ENCODE data around the gene CHST1. TPM values are rescaled to one million over a fixed set of nuclear protein-coding genes. Genes with fewer than 3 reads are reported as not detected.

The CHST1 gene
- total and polyA plus RNA-seq, 3 donors from 2014 or later = 6.2 to 17.1 (median 10.6) TPM

- 81 to 87% methylated on average over 10 of the region's 10 CpGs for WGBS, 2 donors
- intact Hi-C loops (cut with DNase I; ENCODE audit: low total_unique reads) = no loop called here
- H3K36me3 ChIP-seq (ENCODE audit: low read depth, missing control alignments) = no peaks in the 10 kb centered on the region
- H3K4me1 ChIP-seq = no peaks in the 10 kb centered on the region
- no peaks in the 10 kb centered on the region for H3K9me3 ChIP-seq
- H3K4me3 ChIP-seq = no peak overlapping the region
- no peaks in the 10 kb centered on the region for H3K27me3 ChIP-seq
- no peak for DNase-seq
- TF ChIP-seq, protein P1, sequence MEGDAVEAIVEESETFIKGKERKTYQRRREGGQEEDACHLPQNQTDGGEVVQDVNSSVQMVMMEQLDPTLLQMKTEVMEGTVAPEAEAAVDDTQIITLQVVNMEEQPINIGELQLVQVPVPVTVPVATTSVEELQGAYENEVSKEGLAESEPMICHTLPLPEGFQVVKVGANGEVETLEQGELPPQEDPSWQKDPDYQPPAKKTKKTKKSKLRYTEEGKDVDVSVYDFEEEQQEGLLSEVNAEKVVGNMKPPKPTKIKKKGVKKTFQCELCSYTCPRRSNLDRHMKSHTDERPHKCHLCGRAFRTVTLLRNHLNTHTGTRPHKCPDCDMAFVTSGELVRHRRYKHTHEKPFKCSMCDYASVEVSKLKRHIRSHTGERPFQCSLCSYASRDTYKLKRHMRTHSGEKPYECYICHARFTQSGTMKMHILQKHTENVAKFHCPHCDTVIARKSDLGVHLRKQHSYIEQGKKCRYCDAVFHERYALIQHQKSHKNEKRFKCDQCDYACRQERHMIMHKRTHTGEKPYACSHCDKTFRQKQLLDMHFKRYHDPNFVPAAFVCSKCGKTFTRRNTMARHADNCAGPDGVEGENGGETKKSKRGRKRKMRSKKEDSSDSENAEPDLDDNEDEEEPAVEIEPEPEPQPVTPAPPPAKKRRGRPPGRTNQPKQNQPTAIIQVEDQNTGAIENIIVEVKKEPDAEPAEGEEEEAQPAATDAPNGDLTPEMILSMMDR (IDR thresholded peaks at IDR 0.05) = no peak
- no peak for TF ChIP-seq POLR2A (IDR thresholded peaks at IDR 0.05)
- H3K27ac ChIP-seq = no peak overlapping the region
Observed at GRCh38 chr11:45692808-45693453, 27.5 kb upstream of the CHST1 start.

GRCh38 chr11:45688472-45689033, 23.1 kb upstream of the CHST1 start:
- Histone ChIP-seq H3K4me3 (no peak overlapping the region), H3K4me1 (no peaks in the 10 kb centered on the region), H3K27me3 (no peaks in the 10 kb centered on the region), H3K27ac (no peak overlapping the region), H3K9me3 (no peaks in the 10 kb centered on the region), H3K36me3 (ENCODE audit: low read depth, missing control alignments) (no peaks in the 10 kb centered on the region)
- TF ChIP-seq, protein P1 (IDR thresholded peaks at IDR 0.05) = no peak
- TF ChIP-seq POLR2A (IDR thresholded peaks at IDR 0.05) = no peak
- intact Hi-C loops (cut with DNase I; ENCODE audit: low total_unique reads) = no loop called here
- 85 to 88% methylated on average over 7 of the region's 7 CpGs for WGBS, 2 donors
- DNase-seq = no peak

GRCh38 chr11:45687836-45688235, 22.4 kb upstream of the CHST1 start:
- TF ChIP-seq, protein P1 (IDR thresholded peaks at IDR 0.05) = no peak
- no peak for TF ChIP-seq POLR2A (IDR thresholded peaks at IDR 0.05)
- 64 to 68% methylated on average over 6 of the region's 6 CpGs for WGBS, 2 donors
- no peak overlapping the region for H3K4me3 ChIP-seq
- intact Hi-C loops (cut with DNase I; ENCODE audit: low total_unique reads) = no loop called here
- no peak for DNase-seq
- H3K27ac ChIP-seq = no peak overlapping the region
- H3K27me3 ChIP-seq = no peaks in the 10 kb centered on the region
- H3K9me3 ChIP-seq = no peaks in the 10 kb centered on the region
- H3K36me3 ChIP-seq (ENCODE audit: low read depth, missing control alignments) = no peaks in the 10 kb centered on the region
- H3K4me1 ChIP-seq = no peaks in the 10 kb centered on the region

- no peaks in the 10 kb centered on the region for H3K27me3 ChIP-seq
- DNase-seq = no peak
- no peaks in the 10 kb centered on the region for H3K36me3 ChIP-seq (ENCODE audit: low read depth, missing control alignments)
- H3K4me3 ChIP-seq = no peak overlapping the region
- H3K27ac ChIP-seq = no peak overlapping the region
- WGBS, 2 donors = 73 to 83% methylated on average over 7 of the region's 7 CpGs
- TF ChIP-seq, protein P1 (IDR thresholded peaks at IDR 0.05) = no peak
- no peak for TF ChIP-seq POLR2A (IDR thresholded peaks at IDR 0.05)
- H3K9me3 ChIP-seq = no peaks in the 10 kb centered on the region
- H3K4me1 ChIP-seq = no peaks in the 10 kb centered on the region
- intact Hi-C loops (cut with DNase I; ENCODE audit: low total_unique reads) = no loop called here
Observed at GRCh38 chr11:45685964-45686537, 20.6 kb upstream of the CHST1 start.

Data from testis (tissue), 3 donors.